HuH-7.5 (cell line): ENCODE measurements around the gene ADARB1.

Experiments
- DNase-seq: peaks from one replicate; pipeline ENCODE4 v3.0.0; 2011; ENCODE audit warnings: low spot score

The ADARB1 gene

DNA sequence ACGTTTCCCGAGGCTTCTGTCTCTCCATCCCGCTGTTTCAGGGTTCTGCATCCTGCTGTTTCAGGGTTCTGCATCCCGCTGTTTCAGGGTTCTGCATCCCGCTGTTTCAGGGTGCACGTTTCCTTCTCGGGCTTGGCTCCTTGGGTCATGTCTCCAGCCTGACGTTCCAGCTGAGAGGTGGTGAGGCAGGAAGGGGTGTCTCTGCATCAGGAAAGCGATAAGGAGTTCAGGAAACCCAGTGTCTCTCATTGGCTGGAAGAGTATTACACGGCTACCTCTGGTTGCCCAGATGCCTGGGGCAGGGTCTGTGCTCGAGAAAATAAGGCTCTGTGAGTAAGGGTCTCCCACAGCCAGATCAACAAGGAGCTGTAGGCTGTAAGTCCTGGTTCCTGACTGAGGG lies 21.1 kb downstream of the ADARB1 start:
- DNase-seq, result no peak

DNA sequence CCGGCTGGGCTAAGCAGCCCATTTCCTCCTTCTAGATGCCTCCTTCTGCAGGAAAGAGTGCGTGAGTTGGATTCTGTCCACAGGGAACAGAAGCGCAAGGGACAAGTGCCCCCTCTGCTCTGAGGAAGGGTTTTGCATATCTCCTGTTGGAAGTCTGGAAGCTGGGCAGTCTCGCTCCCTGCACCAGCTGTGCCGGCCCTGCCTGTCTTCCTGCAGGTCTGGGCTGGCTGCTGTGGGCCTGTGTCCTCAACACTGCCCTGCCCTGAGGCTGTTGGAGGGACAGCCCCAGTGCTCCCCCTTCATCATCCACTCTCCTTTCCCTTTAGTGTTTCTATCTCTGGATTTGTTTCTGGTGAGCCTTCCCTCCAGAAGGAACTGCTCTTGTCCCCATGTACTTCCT lies 21.8 kb downstream of the ADARB1 start:
- DNase-seq, result no peak

- no peak for DNase-seq
Observed at GRCh38 chr21:45097827-45098387, 23.5 kb downstream of the ADARB1 start.

DNA sequence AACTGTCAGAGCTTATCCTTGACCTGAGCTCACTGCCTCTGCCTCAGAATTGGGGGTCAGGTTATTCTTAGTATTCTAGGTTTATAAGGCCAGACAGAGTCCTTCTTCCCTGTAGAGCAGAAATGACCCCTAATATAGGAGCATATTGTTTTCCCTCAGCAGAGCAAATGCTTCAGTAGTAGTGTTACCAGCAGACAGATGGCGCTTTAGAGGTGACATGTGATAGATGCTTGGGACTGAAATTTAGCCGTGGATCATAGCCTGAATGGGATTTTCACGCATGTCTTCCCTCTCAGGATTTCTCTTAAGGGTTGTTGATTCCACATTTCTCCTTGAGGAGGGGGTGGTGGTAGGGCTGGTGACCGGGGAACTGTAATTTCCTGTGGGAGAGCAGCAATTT lies 24.5 kb downstream of the ADARB1 start:
- peak; percentile 49 for DNase-seq

DNA sequence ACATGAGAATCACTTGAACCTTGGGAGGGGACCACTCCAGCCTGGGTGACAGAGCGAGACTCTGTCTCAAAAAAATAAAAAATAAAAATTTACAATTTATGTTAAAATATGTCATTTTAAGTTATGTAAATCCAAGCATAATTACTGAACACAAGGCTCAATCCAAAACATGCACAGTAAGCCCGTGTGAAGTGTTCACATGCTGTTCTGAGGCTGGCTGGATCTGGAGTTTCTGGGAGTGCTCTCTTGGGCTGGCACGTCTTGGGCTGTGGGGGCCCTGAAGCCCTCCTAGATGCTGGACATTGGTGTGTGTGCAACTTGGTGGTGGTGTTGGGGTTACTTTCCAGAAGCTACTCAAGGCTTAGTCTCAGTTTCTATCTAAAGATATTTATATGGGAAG lies 25.2 kb downstream of the ADARB1 start:
- DNase-seq, result no peak

GRCh38 chr21:45100866-45101265 lies 26.5 kb downstream of the ADARB1 start:
- no peak for DNase-seq

DNA sequence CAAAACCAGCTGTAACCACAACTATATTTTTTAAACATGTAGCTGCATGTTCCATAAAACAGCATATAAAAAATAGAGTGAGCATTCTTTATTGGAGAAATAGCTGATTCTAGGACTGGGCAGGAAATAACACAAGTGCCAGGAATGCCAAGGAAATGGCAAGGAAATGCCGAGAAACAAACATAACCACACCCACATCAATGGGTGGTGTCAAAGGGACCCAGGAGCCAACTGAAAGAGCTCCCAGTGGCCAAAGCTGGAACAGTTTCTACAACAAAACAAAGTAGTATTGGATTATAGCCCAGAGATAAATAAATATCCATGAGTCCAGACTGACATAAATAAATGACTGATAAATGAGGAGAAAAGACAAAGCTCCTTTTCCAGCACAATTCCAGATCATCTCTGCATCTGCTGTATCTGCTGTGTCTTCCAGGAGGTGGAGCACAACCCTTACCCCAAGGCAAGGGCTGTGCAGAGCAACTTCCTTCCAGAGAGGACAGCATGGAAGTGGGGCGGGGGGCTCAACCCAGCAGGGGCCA lies 28.1 kb downstream of the ADARB1 start:
- DNase-seq, result no peak

- DNase-seq, result no peak
Observed at GRCh38 chr21:45103971-45104520, 29.7 kb downstream of the ADARB1 start.

- no peak for DNase-seq
Observed at GRCh38 chr21:45104560-45104959, 30.2 kb downstream of the ADARB1 start.

- DNase-seq, result no peak
Observed at GRCh38 chr21:45105906-45106485, 31.6 kb downstream of the ADARB1 start.

DNA sequence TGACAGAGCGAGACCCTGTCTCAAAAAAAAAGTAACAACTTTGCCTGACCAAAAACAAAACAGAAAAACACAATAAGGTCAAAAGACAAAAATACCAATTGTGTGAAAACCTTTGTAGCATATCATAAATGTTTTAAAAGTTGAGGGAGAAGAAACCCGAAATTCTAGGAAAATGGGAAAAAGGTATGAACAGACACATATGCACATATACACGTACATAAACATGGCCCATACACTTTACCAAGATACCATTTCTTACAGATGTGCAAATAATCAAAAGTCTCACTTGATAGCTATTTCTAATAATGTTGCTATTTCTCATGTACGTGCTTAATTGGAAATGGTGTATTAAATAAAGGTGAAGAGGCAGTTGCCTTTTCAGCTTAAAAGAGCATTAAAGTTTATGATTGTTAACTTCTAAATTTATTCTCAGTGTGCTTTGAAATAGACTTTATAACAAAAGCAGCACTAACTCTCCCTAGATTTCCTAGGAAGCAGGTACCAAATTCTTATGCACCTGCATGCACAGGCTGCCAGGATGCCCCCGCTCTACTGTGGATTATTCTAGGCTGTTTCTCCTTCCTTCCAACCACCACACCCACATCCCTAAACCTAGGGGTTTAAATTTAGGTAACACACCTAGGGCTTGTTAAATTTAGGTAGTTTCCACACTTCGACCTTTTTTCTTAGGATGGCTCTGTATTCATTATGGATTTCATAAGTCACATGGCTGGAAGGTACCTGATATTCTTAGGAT lies 33.8 kb downstream of the ADARB1 start:
- no peak for DNase-seq

DNA sequence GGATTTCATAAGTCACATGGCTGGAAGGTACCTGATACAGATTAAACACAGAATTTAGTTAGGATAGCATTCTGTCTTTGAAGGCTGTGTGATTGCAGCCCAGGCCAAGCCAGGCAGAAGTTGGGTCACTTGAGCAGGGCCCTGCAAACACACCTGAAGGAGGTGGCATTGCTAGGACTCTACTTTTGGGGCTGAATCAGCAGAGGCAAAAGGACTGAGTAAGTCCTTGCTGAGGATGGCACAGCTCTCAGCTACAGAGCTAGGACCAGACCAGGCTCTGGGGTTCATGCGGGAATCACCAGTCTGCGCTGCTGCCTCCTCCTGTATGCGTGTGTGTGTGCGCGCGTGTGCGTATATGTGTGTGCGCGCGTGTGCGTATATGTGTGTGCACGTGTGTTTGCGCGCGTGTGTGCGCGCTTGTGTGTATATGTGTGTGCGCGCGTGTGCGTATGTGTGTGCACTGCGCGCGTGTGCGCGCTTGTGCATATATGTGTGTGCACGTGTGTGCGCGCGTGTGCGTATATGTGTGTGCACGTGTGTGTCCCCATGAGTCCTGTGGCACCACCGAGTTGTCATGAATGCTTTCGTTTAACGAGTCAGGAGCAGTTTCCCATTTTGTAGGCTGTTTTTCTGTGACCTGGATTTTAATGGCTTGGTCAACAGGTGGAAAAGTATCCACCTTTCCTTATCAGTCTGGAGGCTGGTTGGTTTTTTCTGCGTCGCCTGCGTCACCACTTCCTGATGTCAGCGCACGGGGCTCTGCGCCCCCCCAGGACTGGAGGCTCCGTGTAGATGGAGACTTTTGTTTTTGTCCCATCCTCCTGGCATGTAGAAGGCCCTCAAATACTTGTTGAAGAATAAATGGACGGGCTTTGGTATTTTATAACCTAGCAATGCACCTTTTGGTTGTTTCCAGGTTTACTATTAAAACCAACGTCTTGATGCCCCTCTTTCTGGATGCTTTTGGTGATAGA lies 34.7 kb downstream of the ADARB1 start:
- no peak for DNase-seq

DNA sequence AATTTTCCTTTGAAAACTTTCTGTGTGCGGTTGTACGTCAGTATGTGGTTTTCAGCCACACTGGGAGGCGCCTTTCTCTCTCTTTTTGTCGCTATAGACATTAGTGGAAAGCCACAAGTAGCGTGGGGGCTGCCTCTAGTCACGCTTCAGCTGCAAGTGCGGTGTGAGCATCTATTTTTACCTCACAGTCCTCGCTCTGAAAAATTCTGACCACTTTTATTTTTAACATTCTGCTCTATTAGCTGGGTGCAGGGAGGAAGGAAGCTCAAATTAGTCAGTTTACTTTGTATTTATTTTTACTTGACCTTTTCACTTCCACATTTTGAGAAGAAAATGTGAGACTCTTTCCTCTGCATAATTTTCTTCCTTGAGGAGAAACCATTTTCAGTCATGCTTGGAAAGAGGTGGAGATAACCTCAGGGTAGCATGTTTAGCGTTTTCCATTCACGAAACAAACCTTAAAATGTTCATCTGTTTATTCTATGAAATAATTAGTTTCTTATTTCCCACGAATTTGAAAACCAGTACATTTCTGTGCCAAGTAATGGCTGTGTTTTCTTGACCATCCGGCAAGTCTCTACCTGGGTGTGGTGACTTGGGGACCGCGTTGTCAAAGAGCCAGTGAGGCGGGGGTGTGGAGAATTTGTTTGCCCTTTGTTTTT lies 35.6 kb downstream of the ADARB1 start:
- no peak for DNase-seq

DNA sequence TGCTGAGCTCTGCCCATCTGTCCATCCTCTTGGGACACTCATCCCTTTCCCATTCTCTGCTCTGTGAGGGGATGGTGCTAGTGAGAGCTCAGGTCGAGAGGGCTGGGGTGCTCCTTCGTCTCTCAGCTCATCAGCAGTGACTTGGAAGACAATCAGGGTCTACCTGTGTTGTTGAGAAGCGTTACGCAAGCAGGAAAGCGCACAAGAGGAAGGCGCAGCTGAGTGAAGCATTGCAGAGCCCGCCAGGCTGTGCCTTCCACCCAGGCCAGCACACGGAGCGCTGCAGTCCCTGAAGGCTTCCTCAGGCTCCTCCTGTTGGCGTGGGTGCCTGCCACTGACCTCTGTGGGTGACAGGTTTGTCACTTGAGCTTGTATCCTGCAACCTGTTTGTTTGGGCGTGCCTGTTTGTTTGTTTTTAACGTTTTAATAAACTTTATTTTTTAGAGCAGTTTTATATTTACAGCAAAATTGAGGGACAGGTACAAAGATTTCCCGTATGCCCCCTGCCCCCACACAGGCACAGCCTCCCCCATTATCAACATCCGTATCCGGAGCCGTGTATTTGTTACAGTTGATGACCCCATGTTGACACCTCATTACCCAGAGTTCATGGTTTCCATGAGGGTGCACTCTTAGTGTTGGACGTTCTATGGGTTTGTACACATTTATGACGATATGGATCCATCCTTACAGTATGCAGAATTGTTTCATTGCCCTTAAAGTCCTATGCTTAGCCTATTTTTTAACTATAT lies 36.7 kb downstream of the ADARB1 start:
- no peak for DNase-seq

DNA sequence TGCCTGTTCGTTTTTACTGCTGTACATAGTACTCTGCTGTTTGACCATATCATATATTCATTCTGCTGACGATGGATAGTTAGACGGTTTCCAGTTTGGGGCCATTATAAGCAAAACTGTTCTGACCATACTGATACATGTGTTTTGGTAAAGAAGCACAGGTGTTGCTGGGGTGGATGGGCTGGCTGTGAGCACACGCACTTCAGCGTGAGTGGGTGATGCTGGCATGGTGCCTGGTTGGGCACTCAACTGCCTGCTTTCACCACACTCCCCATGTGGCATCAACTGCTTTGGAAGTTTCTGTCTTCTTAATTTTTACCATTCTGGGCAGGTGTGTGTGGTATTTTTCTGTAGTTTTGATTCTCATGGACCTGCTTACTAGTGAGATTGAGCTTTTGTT lies 37.3 kb downstream of the ADARB1 start:
- DNase-seq, result no peak

DNA sequence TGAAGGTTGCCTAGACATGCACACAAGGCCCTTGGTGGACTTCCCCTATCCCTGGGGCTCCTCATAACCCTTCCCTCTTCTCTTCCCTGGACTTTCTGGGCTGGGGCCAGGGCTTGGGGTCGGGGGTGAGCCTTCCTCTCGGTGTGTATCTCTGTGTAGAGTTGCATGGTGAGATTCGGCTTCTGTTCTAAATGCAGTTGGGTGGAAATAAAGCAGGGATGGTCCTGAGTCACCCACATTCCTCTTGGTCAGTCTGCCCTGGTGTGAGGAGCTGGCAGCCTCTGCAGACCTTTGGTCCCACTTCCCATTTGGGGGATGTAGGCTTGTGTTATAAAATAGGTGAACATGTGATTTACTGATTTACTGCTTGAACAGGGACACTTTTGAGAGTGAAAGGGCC lies 38.0 kb downstream of the ADARB1 start:
- no peak for DNase-seq

GRCh38 chr21:45113543-45113942 lies 39.2 kb downstream of the ADARB1 start:
- no peak for DNase-seq

DNA sequence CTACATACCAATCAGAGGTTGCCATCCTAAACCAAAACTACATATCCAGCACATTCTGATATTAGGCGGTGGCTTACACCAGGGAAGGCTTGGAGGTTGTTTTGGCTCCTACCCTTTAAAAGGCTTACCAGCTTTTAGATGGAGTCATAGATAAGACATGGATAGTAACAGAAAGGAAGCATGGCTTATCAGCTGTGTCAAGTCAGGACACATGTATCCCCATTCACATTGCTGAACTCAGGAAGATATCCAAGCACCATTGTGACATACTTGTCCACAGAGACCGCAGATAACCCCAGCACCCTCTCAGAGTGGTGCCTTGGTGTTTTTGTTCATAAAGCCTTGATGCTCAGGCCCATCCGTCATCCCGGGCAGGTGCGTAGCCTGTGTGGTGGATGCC lies 39.7 kb downstream of the ADARB1 start:
- no peak for DNase-seq

DNA sequence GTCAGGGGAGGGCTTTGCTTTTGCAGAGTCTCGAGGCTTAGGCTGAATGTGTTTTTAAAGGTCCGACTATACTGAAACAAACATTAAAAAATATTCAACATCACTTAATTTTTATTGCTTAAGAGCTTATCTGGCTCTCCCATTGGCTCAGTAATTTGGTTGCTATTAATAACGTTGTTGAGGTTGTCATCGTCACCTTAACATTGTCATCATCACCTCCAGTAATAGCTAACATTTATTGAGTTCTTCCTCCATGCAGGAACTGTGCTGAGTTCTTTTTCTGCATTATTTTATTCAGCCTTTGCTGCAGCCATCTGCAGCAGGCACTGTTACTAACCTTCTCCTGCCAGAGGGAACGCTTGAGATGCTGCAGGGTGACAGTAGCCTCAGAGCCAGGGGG lies 40.1 kb downstream of the ADARB1 start:
- no peak for DNase-seq

DNA sequence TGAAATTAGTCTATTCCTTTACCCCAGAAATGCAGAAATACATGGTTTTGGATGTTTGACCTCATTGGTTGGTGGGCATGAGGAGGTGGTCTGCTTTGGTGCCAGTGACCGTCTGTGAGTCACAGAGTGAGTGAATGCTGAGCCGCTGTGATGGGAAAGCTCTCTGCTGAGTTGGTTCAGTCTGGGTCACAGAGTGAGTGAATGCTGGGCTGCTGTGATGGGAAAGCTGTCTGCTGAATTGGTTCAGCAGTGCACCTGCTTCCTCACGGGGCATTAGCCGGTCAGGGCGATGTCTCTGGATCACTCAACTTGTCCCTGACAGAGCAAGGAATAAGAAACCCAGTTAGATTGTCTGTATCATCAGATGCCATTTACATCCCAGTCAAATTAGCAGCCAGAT lies 40.8 kb downstream of the ADARB1 start:
- no peak for DNase-seq

GRCh38 chr21:45116066-45116465 lies 41.7 kb downstream of the ADARB1 start:
- no peak for DNase-seq
